MM.1S (cell line): ENCODE data around the gene SHMT1.
"Not testable (repeated sequence)": the region's sequence is repeated elsewhere in the genome, so short reads cannot be mapped to it uniquely, and the experiment has no call there.

Experiments used
- EZH2 ChIP-seq: fragments of 300-600 bp; sonication (generic); optimal IDR thresholded peaks from 2 replicates; pipeline ENCODE3; 2017; ENCODE audit warnings: low read depth, mild to moderate bottlenecking, antibody characterized with exemption, low read length, mixed read lengths
- EZH2phosphoT487 ChIP-seq: fragments of 300-600 bp; sonication (generic); IDR thresholded peaks from 2 replicates; pipeline ENCODE4 v1.6.1; 2018; ENCODE audit warnings: antibody characterized with exemption, low read length
- TF ChIP-seq, protein P1 (sequence below): fragments of 300-600 bp; sonication (generic); IDR thresholded peaks from 2 replicates; pipeline ENCODE4 v1.5.1; 2016; ENCODE audit warnings: antibody characterized with exemption, low read length, mixed read lengths

DNA sequence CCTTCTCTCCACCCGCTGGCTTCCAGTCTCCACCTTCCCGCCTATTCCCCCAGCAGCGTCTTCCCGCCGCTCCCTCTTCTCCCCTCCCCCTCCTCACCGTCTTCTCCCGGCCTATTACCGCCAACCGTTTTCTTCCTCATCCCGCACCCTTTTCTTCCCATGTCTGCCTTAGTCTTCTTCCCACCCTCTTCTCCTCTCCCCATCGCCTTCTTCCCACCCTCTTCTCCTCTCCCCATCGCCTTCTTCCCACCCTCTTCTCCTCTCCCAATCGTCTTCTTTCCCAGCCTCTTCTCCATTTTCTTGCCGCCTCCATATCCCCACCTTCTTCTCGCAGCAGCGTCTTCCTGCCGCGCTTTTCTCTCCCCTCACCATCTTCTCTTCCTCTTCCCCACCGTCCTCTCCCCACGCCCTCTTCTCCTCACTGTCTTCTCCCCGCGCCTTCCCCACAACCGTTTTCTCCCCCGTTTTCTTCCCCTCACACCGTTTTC, 48.1 kb upstream of the SHMT1 start:
- TF ChIP-seq, protein P1, sequence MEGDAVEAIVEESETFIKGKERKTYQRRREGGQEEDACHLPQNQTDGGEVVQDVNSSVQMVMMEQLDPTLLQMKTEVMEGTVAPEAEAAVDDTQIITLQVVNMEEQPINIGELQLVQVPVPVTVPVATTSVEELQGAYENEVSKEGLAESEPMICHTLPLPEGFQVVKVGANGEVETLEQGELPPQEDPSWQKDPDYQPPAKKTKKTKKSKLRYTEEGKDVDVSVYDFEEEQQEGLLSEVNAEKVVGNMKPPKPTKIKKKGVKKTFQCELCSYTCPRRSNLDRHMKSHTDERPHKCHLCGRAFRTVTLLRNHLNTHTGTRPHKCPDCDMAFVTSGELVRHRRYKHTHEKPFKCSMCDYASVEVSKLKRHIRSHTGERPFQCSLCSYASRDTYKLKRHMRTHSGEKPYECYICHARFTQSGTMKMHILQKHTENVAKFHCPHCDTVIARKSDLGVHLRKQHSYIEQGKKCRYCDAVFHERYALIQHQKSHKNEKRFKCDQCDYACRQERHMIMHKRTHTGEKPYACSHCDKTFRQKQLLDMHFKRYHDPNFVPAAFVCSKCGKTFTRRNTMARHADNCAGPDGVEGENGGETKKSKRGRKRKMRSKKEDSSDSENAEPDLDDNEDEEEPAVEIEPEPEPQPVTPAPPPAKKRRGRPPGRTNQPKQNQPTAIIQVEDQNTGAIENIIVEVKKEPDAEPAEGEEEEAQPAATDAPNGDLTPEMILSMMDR = not testable (repeated sequence)
- TF ChIP-seq EZH2, EZH2phosphoT487: not testable (repeated sequence)
